NCI-H2171 (cell line): ENCODE data around the gene PPP1R3A.

Experiments used
- DNase-seq: peaks from one replicate; lab custom pipeline; 2025; lab: John Stamatoyannopoulos, UW

PPP1R3A gene

DNA sequence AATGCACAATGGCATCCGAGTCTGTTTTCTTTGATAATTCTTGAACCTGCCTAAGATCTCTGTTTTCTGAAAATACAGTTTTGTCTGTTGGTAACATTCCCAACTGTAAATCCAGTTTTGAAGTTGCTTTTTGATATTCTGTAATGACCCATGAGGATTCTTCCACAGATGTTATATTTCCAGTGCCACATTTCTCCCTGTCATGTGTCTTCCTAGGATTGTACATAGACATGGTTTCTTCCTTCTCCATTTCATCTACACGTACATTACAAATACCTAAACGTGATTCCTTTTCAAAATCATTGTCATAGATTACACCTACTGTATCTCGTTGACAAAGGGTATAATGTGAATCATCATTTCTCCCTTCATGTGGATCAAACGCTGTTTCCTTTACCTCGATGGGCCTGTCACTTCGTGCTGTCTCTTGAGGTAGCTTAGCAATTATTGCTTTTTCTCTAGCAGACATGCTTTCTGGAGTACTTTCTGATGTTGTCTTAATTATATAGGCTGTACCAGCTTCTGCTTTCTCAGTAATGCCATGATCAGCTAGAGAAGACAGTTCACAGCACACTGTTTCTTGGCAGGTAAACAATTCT, 40.3 kb downstream of the PPP1R3A start:
- DNase-seq, result no peak

DNA sequence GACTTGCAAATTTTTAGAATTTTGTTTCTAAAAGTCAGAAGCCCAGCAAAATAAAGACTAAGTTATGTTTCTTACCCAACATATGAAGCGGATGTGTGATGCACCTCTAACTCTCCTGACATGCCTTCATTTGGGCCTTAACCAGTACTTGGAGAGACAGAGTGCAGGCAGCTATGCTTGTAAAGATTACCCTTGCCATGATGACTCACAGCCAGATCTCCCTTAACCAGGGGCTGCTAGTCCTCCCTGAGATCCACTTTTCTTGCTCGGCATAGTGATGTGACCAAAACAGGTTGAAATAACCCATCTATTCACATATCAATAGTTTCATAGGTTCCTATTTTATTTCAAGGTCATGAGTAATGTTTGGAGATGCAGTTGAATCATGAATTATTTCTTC, 43.6 kb downstream of the PPP1R3A start:
- no peak for DNase-seq

DNA sequence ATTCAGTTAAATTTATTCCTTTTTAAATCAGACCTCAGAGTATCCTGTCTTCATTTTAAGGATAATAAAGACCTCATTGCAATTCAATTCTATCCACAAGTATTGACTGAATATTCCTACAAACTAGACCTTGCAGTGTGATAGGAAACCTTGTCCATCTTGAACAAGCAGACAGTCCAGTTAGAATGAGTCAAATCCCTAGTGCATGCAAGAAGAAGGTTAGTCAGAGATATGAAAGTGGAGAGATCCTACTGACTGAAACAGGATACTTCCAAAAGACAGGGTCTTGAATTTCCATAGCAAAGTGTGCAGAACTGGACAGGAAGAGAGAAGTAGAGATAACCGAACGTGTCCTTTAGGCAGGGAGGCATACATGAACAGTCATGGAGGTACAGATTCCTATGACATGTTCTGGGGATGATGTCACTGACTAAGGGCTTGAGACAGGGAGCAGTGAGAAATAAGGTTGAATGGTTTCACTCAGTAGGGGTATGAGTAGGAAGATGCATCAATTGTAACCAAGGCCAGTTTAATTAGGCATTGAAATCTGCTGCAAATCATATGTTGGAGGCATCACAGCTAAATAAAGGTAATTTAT, 45.2 kb downstream of the PPP1R3A start:
- no peak for DNase-seq

DNA sequence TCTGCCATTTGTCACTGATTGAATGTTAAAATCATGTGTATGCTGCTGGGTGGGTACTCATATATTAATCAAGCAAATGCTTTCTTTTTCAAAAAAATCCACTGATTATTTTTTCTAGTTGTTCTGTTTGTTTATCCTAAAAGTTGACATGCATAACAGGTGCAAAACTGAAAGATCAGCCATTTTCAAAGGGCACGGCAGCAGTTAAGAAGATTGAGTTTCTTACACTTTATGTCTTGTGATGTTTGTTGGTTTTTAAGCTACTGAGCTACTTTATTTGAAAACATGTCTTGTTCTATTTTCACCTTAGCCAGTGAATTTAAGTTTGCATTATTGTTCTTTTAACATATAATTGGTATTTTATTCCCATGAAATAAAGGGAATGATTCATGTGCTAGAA, 45.8 kb downstream of the PPP1R3A start:
- no peak for DNase-seq

DNA sequence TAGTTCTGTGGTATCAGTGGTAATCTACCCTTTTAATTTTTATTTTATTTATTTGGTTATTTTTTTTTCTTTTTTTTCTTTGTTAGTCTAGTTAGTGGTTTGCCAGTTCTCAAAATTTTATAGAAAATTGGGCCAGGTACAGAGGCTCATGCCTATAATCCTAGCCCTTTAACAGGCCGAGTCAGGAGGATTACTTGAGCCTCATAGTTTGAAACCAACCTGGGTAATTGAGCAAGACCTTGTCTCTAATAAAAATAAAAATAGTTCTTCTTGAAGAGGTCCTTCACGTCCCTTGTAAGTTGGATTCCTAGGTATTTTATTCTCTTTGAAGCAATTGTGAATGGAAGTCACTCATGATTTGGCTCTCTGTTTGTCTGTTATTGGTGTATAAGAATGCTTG, 51.5 kb downstream of the PPP1R3A start:
- no peak for DNase-seq

DNA sequence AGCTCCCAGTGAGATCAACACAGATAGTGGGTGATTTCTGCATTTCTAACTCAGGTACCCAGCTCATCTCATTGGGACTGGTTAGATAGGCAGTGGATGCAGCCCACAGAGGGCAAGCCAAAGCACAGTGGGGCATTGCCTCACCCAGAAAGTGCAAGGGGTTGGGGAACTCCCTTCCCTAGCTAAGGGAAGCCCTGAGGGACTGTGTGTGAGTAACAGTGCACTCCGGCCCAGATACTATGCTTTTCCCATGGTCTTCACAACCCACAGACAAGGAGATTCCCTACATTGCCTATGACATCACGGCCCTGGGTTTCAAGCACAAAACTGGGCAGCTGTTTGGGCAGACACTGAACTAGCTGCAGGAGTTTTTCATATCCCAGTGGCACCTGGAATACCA, 62.8 kb downstream of the PPP1R3A start:
- DNase-seq, result no peak

DNA sequence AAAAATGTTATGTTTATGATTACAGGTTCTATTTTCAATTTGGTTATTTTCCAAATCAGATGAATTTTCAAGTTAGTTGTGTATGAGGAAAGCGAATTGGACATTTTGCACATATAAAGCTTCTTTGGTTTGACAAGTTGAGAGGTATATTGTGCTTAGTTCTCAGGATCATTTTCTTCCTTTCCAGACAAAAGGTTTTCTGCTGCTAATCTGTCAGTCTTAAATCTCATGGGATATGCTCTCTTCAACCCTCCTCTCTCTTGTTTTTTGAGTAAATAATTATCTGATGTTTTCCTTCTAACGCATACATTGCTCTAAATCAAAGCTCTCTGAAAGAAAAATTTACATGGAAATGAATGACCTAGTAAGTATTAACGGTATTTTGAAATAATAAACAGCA, 77.9 kb downstream of the PPP1R3A start:
- DNase-seq, result no peak

DNA sequence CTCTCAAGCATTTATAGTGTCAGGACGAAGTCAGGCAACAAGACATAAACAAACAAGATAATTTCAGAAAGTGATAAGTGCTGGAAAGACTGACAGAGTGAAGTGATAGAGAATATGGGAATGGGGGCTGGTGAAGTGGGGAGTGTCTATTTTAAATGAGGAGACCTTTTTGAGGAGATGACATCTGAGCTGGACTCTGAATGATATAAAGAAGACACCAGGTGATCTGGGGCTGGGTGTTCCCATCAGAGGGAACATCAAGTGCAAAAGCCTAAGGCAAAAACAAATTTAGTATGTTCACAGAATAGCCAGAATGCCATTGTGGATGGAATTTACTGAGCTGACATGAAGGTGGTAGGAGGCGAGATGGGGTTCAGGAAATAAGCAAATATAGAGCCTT, 83.4 kb downstream of the PPP1R3A start:
- no peak for DNase-seq

DNA sequence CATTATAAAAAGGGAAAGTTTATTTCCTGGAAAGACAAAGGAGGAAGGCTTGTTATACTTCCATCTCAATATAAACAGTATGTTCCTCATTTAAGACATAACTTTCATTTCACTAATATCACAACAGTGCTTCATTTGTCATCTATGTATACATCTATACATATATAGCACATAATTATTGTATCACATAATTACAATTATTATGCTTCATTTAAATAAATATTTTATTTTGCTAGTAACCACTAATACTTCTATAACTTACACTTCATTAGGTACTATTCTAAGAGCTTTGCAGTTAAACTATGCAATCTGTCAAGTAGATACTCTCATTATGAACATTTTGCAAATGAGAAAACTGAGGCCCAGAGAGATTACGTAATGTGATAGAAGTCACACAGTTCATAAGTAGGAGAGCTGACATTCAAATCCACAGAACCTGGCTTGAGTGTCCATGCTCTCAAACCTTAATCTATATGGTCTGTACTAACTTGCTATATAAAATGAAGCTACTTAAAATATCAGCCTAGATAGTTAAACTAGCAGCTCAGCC, 86.5 kb downstream of the PPP1R3A start:
- DNase-seq, result no peak

DNA sequence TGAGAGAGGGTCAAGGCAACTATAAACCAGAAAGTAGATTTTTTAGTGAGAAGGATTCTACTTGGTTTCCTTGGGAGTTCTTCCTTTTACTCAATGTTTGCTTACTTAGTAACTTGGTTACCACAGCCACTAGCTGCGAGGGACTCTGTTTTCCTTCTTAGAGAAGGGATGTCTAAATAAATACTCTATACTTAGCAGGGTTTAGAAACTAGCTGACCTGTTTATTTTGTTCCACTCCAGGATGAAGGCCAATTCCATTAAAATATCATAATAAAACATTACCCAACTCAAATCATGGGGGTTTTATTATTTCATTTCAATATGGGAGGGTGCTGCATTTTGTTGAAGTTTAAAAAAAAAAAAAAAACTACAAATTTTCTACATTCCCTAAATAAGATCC, 87.3 kb downstream of the PPP1R3A start:
- DNase-seq, result no peak

DNA sequence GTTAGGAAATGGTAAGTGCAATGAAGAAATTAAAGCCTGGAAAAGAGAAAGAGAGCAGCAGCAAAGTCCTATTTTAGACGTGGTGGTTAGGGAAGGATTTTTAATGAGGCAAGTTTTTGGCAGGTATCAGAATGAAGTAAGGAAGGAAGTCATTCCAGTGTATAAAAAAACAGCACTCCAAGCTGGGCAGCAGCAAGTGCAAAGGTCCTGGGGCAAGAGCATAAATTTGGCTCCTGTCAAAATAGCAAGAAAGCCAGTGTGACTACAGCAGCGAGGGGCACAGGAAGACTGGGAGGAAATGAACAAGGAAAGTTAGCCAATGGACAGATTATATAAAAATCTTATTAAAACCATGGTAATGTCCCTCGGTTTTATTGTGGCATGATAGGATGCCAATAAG, 90.2 kb downstream of the PPP1R3A start:
- no peak for DNase-seq
